Measurements from ENCODE around the gene TCTN2. TPM values are rescaled to one million over a fixed set of nuclear protein-coding genes. Genes with fewer than 3 reads are reported as not detected.

Gene TCTN2
- total and polyA plus RNA-seq, 9 of the 15 experiments (the other 6 are each of a cell fraction or from before 2014, with no cell fraction given) = 0.58 to 5.5 (median 3.6) TPM

DNA sequence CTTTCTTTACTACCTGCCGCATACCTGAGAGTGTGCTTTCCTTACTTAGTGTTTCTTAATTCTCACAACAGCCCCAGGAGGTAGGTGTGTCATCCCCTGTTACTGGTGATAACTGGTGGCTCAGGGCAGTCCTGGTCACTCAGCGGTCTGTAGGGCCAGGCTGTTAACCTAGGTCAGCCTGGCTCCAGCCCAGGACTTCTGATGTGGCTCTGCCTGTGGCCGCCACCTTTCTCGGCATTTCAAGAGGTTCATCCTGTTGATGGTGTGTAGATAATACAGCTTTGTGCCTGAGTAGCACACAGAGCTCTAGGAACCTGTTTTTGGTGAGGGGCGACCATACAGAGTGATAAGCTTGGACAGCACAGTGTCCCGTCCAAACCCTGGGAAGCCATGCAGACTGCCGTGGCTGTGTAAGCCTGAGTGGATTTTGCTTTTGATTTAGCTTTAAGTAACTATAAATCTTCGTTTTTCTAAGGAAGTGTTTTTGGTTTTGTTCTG, 79.3 kb downstream of the TCTN2 start (continued):
- TF ChIP-seq, protein P1, sequence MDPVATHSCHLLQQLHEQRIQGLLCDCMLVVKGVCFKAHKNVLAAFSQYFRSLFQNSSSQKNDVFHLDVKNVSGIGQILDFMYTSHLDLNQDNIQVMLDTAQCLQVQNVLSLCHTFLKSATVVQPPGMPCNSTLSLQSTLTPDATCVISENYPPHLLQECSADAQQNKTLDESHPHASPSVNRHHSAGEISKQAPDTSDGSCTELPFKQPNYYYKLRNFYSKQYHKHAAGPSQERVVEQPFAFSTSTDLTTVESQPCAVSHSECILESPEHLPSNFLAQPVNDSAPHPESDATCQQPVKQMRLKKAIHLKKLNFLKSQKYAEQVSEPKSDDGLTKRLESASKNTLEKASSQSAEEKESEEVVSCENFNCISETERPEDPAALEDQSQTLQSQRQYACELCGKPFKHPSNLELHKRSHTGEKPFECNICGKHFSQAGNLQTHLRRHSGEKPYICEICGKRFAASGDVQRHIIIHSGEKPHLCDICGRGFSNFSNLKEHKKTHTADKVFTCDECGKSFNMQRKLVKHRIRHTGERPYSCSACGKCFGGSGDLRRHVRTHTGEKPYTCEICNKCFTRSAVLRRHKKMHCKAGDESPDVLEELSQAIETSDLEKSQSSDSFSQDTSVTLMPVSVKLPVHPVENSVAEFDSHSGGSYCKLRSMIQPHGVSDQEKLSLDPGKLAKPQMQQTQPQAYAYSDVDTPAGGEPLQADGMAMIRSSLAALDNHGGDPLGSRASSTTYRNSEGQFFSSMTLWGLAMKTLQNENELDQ (CRISPR knock-in tag; IDR thresholded peaks at IDR 0.05; ENCODE audit: borderline replicate concordance) = no peak
- TF ChIP-seq PHF8 (IDR thresholded peaks at IDR 0.05; ENCODE audit: borderline replicate concordance, low read length) = no peak
- TF ChIP-seq HNRNPLL (IDR thresholded peaks at IDR 0.05; ENCODE audit: low read depth, low read length, poor library complexity, severe bottlenecking) = no peak
- no peak for TF ChIP-seq GABPA (tag; conservative IDR thresholded peaks at IDR 0.05; ENCODE audit: low read depth)
- TF ChIP-seq CHD1 (IDR thresholded peaks at IDR 0.05; ENCODE audit: low read length) = no peak
- TF ChIP-seq PML (IDR thresholded peaks at IDR 0.05; ENCODE audit: low read length) = no peak

DNA sequence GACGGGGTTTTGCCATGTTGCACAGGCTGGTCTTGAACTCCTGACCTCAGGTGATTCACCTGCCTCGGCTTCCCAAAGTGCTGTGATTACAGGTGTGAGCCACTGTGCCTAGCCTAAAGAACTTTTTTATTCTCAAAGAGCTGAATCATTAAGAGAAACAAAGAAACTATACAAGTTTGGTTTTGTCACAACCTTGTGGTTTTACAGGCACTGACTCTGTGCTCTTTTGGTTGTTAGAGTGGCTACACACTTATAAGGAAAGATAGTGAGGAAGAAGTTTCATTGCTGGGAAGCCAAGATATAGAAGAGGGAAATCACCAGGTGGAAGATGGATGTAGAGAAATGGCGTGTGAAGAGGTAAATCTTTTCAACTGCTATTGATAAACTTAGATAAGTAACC, 81.1 kb downstream of the TCTN2 start:
- in situ Hi-C loops (cut with MboI) (no loop called here), intact Hi-C loops (cut with micrococcal nuclease) (no loop called here)
- no TSS peak for BruUV-seq (replicated peaks)
- Histone ChIP-seq H3K4me3 (no peak overlapping the region), H2AFZ (ENCODE audit: low read depth, low read length) (no peak overlapping the region), H3K4me1 (replicated peaks in 1 of 2; ENCODE audit: control insufficient read depth in 2 of 2, insufficient read depth in 2 of 2, low read length in 2 of 2) (no peaks in the 10 kb centered on the region), H3K9me3 (replicated peaks; ENCODE audit: control insufficient read depth, insufficient read depth, low read depth, low read length) (no peaks in the 10 kb centered on the region), H4K20me1 (replicated peaks; ENCODE audit: control insufficient read depth, insufficient read depth, low read length) (no peaks in the 10 kb centered on the region), H3K36me3 (ENCODE audit: control insufficient read depth, insufficient read depth, low read length) (peaks cover 81% of the 10 kb centered on the region; the same call in 2 of the 3 replicates), H3K4me2 (ENCODE audit: insufficient read depth, low read length) (no peak overlapping the region), H3K9me1 (ENCODE audit: control insufficient read depth, insufficient read depth, low read length) (no peaks in the 10 kb centered on the region), H3K9ac (ENCODE audit: insufficient read depth in 1 of 2, low read depth in 2 of 2, low read length in 2 of 2) (no peak overlapping the region), H3K79me2 (ENCODE audit: control insufficient read depth, insufficient read depth, low read length) (no peaks in the 10 kb centered on the region), H3K27me3 (ENCODE audit: control insufficient read depth in 2 of 2, insufficient read depth in 2 of 2, low read length in 2 of 2) (no peaks in the 10 kb centered on the region), H3K27ac (ENCODE audit: extremely low read depth, low read depth, low read length) (no peak overlapping the region)
- 78% methylated on average over 3 of the region's 3 CpGs for WGBS (ENCODE audit: insufficient coverage, low coverage, missing lambda C conversion rate)
- CTCF ChIA-PET (ENCODE audit: low intra/inter-chr PET ratio) = no interaction called here
- POLR2A ChIA-PET = no interaction called here
- no peak for DNase-seq (ENCODE audit: extremely low read depth in 1 of 4, low spot score in 3 of 4)
- no peak for FAIRE-seq
- no peak for ATAC-seq
- TF ChIP-seq MCM3 (IDR thresholded peaks at IDR 0.05) (no peak), SAFB2 (IDR thresholded peaks at IDR 0.05; ENCODE audit: borderline replicate concordance, low read depth, low read length, severe bottlenecking) (no peak), FOSL1 (tag; conservative IDR thresholded peaks at IDR 0.05) (no peak), C11orf30 (IDR thresholded peaks at IDR 0.05; ENCODE audit: low read depth) (no peak)
- TF ChIP-seq, protein P2, sequence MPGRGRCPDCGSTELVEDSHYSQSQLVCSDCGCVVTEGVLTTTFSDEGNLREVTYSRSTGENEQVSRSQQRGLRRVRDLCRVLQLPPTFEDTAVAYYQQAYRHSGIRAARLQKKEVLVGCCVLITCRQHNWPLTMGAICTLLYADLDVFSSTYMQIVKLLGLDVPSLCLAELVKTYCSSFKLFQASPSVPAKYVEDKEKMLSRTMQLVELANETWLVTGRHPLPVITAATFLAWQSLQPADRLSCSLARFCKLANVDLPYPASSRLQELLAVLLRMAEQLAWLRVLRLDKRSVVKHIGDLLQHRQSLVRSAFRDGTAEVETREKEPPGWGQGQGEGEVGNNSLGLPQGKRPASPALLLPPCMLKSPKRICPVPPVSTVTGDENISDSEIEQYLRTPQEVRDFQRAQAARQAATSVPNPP (IDR thresholded peaks at IDR 0.05; ENCODE audit: borderline replicate concordance, insufficient read depth, insufficient read length) = no peak
- TF ChIP-seq, protein P3, sequence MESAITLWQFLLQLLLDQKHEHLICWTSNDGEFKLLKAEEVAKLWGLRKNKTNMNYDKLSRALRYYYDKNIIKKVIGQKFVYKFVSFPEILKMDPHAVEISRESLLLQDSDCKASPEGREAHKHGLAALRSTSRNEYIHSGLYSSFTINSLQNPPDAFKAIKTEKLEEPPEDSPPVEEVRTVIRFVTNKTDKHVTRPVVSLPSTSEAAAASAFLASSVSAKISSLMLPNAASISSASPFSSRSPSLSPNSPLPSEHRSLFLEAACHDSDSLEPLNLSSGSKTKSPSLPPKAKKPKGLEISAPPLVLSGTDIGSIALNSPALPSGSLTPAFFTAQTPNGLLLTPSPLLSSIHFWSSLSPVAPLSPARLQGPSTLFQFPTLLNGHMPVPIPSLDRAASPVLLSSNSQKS (CRISPR knock-in tag; IDR thresholded peaks at IDR 0.05) = no peak

Data from K562 (cell line).